Measurements from ENCODE around the gene CLCNKB.

CLCNKB gene

GRCh38 chr1:16101623-16102022 lies 58.0 kb downstream of the CLCNKB start (continued):
- TF ChIP-seq TSHZ2 (CRISPR knock-in tag; IDR thresholded peaks at IDR 0.05) (no peak), GLIS3 (CRISPR knock-in tag; IDR thresholded peaks at IDR 0.05) (no peak), TOX (CRISPR knock-in tag; IDR thresholded peaks at IDR 0.05; ENCODE audit: borderline replicate concordance) (no peak), PPARA (CRISPR knock-in tag; IDR thresholded peaks at IDR 0.05; ENCODE audit: borderline replicate concordance) (no peak), ZC3H10 (CRISPR knock-in tag; IDR thresholded peaks at IDR 0.05) (no peak), RARB (CRISPR knock-in tag; IDR thresholded peaks at IDR 0.05) (no peak)
